ENCODE measurements around the gene SRL.

SRL gene

DNA sequence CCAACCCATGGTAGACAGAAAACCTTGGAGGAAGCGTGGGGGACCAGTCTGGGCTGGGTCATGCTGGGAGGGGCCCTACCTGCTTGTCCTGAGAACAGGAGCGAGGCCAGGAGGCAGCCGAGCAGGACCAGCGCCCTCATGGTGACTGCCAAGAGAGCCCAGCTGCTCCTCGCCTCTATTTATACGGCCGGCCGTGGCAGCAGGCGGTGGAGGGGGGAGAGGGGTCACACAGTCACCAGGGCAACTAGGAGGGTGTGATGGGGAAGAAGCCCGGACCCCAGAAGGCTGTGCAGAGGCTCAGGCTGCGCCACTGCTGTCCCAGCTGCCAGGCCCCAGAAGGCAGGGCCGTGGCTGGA is at the start of gene SRL:
TSS of gene SRL (minus strand) at position 153 of the 356 bp plus-strand sequence. CDS start at position 140, 13 bp downstream.
- H3K27ac ChIP-seq, result no peak within 1 kb of the TSS
- TF ChIP-seq, protein P1, sequence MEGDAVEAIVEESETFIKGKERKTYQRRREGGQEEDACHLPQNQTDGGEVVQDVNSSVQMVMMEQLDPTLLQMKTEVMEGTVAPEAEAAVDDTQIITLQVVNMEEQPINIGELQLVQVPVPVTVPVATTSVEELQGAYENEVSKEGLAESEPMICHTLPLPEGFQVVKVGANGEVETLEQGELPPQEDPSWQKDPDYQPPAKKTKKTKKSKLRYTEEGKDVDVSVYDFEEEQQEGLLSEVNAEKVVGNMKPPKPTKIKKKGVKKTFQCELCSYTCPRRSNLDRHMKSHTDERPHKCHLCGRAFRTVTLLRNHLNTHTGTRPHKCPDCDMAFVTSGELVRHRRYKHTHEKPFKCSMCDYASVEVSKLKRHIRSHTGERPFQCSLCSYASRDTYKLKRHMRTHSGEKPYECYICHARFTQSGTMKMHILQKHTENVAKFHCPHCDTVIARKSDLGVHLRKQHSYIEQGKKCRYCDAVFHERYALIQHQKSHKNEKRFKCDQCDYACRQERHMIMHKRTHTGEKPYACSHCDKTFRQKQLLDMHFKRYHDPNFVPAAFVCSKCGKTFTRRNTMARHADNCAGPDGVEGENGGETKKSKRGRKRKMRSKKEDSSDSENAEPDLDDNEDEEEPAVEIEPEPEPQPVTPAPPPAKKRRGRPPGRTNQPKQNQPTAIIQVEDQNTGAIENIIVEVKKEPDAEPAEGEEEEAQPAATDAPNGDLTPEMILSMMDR (conservative IDR thresholded peaks at IDR 0.05), result no peak

- TF ChIP-seq, protein P1 (conservative IDR thresholded peaks at IDR 0.05), result no peak
- H3K27ac ChIP-seq, result no peak overlapping the region
These were observed 48.5 kb upstream of the SRL start for GRCh38 chr16:4290236-4290830.

- no peak overlapping the region for H3K27ac ChIP-seq
- TF ChIP-seq, protein P1 (conservative IDR thresholded peaks at IDR 0.05), result peak; percentile 90
These were observed 46.5 kb upstream of the SRL start for GRCh38 chr16:4288148-4288921.

DNA sequence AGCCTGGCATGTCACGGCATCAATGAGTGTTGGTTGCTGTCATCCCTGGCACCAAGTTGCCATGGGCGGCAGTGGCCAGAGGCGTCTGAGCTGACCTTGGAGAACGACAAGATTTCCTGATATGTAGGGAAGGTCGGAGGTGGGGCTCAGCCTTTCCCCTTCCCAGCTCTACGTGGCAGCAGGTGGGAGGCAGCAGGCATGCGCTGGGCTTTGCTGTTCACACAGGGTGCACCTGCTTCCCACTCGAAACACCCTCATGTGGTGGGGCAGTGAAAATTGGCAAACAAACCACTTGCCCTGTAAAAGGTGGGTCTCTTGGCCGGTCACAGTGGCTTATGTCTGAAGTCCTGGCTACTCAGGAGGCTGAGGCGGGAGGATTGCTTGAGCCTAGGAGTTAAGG is 43.3 kb upstream of the SRL start:
- TF ChIP-seq, protein P1 (conservative IDR thresholded peaks at IDR 0.05), result no peak
- H3K27ac ChIP-seq, result no peak overlapping the region

DNA sequence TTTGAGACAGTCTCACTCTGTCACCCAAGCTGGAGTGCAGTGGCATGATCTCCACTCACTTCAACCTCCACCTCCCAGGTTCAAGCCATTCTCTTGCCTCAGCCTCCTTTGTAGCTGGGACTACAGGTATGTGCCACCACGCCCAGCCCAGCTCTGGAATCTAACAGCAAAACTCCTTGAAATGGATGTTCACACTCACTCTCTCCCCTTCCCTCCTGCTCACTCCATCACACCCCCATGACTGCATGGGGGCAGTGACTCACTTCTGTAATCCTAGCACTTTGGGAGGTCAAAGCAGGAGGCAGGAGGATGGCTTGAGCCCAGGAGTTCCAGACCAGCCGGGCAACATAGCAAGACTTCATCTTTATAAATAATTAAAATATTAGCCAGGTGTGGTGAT is 42.1 kb upstream of the SRL start:
- no peak overlapping the region for H3K27ac ChIP-seq

GRCh38 chr16:4283441-4283840 is 41.6 kb upstream of the SRL start:
- TF ChIP-seq, protein P1 (conservative IDR thresholded peaks at IDR 0.05), result no peak
- H3K27ac ChIP-seq, result no peak overlapping the region

More for the DNA sequence above, 42.1 kb upstream of the SRL start:
- TF ChIP-seq, protein P1 (conservative IDR thresholded peaks at IDR 0.05), result no peak

DNA sequence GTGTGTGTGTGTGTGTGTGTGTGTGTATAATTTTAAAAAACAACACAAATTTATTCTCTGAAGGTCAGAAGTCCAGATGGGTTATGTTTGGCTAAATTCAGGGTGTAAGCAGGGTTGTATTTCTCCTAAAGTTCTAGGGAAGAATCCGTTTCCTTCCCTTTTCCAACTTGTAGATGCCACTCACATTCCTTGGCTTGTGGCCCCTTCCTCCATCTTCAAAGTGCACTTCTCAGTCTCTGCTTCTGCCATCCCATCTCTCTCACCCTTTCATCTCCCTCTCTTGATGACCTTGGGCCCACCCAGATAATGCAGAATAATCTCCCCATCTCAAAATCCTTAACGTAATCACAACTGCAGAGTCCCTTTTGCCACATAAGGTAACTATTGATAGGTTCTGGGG is 38.7 kb upstream of the SRL start:
- TF ChIP-seq, protein P1 (conservative IDR thresholded peaks at IDR 0.05), result no peak
- no peak overlapping the region for H3K27ac ChIP-seq

All from VCaP (cell line).